ENCODE results near the gene HAPLN2.

GRCh38 chr1:156584813-156585212, 34.4 kb upstream of the HAPLN2 start:
- TF ChIP-seq CTCF (IDR thresholded peaks at IDR 0.05) = no peak; the same call in 1 of the 2 replicates
- no peak for TF ChIP-seq POLR2AphosphoS5 (IDR thresholded peaks at IDR 0.05; ENCODE audit: low read depth, low read length)
- no peak for TF ChIP-seq REST (IDR thresholded peaks at IDR 0.05; ENCODE audit: insufficient read depth in 1 of 2, low read depth in 2 of 2, low read length in 1 of 2)
- TF ChIP-seq SIN3A (IDR thresholded peaks at IDR 0.05; ENCODE audit: borderline replicate concordance, insufficient read depth, low read depth, low read length) = no peak
- no peak for TF ChIP-seq TCF7L2 (IDR thresholded peaks at IDR 0.05; ENCODE audit: low read depth, low read length)
